GM12872 (cell line): ENCODE results near the gene KCNH3.

Source experiments
- TF ChIP-seq, protein P1 (sequence below): IDR thresholded peaks from 3 replicates; pipeline ENCODE4 v1.5.1; 2011; ENCODE audit warnings: low read depth, mild to moderate bottlenecking, low read length, moderate library complexity; ENCODE audit not compliant: insufficient read depth

Gene KCNH3

GRCh38 chr12:49518914-49519573 lies 19.8 kb upstream of the KCNH3 start:
- TF ChIP-seq, protein P1, sequence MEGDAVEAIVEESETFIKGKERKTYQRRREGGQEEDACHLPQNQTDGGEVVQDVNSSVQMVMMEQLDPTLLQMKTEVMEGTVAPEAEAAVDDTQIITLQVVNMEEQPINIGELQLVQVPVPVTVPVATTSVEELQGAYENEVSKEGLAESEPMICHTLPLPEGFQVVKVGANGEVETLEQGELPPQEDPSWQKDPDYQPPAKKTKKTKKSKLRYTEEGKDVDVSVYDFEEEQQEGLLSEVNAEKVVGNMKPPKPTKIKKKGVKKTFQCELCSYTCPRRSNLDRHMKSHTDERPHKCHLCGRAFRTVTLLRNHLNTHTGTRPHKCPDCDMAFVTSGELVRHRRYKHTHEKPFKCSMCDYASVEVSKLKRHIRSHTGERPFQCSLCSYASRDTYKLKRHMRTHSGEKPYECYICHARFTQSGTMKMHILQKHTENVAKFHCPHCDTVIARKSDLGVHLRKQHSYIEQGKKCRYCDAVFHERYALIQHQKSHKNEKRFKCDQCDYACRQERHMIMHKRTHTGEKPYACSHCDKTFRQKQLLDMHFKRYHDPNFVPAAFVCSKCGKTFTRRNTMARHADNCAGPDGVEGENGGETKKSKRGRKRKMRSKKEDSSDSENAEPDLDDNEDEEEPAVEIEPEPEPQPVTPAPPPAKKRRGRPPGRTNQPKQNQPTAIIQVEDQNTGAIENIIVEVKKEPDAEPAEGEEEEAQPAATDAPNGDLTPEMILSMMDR: no peak

DNA sequence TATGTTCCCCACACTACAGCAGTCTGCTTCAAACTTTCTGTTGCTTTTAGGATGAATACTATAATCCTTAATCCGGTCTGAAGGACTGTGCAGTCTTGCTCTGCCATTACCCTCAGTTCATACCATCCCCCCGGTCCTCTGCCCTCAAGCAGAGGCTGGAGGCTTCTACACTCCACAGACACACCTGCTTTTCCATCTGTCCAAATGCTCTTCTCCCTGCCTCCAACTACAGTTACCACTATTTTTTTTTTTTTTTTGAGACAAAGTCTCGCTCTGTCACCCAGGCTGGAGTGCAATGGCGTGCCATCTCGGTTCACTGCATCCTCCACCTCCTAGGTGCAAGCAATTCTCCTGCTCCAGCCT lies 19.3 kb upstream of the KCNH3 start:
- TF ChIP-seq, protein P1: no peak

DNA sequence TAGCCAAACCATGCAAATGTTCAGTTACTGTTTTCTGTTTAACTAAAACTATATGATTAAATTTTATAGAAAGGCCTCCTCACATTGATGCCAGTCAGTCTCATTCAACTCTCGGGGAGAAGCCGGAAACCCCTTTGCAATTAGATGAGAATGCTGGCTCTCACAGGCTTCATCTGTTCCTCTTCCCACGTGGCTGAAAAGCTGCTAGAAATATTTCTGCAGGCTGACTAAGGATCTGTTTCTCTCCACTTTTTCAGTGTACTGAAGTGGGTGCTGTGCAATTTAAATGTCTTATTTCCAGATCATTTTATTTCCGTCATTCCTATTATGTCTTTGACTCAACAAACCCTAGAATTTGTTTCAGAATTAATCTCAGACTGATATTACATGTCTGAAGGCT lies 17.4 kb upstream of the KCNH3 start:
- TF ChIP-seq, protein P1: no peak

DNA sequence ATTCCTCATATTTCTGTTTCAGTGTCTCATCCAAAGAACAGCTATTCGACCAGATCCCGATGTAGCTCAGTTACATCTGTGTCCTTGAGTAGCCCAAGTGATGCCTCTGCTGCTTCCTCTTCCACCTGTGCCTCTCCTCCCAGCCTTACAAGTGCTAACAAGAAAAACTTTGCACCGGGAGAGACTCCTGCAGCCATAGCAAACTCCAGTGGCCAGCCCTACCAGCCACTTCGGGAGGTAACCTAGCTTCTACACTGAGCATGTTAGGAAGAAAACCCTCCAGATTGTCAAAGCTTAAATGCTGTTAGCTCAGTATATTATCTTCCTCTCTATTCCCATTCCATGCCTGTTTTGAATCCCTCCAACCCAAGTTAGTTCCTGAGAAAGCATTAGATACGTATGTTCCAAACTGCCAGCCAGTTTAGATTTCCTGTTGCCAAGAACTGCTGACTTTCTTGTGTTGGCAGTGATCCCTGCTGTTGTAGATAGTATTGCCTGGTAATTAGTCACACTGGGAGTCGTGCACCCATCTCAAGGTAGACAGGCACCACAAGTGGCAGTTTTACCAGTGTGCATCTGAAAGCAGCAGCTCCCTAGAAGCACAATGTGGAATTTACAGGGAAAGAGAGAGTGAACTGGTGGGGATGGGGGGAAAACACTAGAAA lies 14.0 kb upstream of the KCNH3 start:
- TF ChIP-seq, protein P1: no peak

GRCh38 chr12:49525942-49526341 lies 12.9 kb upstream of the KCNH3 start:
- TF ChIP-seq, protein P1: no peak

DNA sequence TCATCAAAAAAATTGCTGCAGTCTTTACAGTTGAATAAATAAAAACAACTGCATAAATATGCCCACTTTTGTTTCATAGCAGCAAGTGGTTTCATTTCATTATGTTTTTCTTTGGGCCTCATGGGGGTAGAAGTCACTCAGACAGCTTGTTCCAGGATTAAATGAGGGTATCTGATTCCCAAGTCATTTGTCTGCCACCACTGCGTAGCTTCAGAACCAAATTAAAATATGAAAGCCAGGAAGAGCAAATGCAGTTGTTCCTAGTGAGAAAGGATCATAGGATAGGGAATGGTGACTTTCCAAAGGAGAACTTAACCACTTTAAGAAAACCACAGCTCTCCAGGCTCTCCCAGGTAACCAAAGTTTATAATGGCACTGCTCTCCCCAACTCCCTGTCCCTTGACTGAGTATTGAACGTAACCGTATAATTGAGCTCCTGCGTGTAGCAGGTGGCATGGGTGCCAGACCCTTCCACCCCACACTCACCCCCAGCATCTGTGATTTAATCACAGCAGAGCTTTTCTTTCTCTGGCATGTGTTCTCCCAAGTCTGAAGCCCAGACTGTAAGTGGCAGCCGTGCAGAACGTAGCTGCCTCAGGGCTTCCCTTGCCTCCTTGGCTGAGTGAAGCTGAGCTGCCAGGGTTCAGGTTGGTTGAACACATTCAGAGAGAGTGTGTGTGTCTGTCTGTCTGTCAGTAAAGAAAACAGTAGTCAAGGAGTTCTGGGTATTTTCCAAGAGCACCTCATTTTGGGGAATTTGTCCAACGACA lies 11.3 kb upstream of the KCNH3 start:
- TF ChIP-seq, protein P1: no peak

DNA sequence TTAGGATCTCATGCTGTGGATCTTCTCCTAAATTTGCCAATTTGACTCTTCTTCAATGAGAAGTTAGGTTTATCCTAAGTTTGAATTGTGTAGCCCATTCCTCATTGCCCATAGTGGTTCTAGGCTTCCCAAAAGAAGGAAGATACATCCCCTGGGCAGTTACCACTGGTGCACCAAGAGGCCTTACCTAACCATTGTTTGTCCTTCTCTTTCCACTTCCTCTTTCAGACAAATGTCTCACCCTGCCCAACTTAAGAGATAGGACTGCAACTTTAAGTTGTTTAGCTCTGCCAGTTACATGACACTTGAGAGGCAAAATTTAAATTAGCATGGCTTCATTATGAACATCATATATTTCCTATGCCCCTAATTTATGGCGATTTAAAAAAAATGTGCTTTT lies 9.4 kb upstream of the KCNH3 start:
- TF ChIP-seq, protein P1: no peak
